Measurements from ENCODE around the gene GPC6.

DNA sequence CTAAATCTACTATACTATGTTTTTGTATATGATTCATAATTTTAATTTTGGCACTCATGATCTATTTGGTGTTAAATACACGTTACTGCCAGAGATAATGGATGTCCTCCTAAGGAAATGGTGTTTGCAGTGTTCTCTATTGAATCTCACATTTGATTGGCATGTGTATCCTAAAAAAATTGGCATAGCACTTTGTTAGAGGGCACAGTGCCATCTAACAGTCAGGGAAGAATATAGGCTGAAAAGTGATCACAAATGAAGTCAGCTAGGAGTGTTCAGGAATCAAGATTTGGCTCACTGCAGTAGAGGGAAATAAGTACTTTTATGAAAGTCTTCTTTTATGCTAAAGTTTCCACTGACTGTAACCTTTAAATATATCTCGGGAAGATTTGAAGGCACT is 624.6 kb downstream of the GPC6 start:
- TF ChIP-seq CTCF (IDR thresholded peaks at IDR 0.05) (no peak), POLR2A (IDR thresholded peaks at IDR 0.05) (no peak), POLR2AphosphoS5 (IDR thresholded peaks at IDR 0.05; ENCODE audit: insufficient read depth in 1 of 2, low read depth in 1 of 2) (no peak)

All from vagina (tissue), 2 donors.